GM19035 (cell line): ENCODE data around the gene SLC6A7.
"Not testable (repeated sequence)": the region's sequence is repeated elsewhere in the genome, so short reads cannot be mapped to it uniquely, and the experiment has no call there.

Source experiments
- ATAC-seq: cut with Tn5 transposase; IDR thresholded peaks from one replicate; pipeline ENCODE4 v1.9.1; 2021; ENCODE audit not compliant: unreplicated experiment

Gene SLC6A7

DNA sequence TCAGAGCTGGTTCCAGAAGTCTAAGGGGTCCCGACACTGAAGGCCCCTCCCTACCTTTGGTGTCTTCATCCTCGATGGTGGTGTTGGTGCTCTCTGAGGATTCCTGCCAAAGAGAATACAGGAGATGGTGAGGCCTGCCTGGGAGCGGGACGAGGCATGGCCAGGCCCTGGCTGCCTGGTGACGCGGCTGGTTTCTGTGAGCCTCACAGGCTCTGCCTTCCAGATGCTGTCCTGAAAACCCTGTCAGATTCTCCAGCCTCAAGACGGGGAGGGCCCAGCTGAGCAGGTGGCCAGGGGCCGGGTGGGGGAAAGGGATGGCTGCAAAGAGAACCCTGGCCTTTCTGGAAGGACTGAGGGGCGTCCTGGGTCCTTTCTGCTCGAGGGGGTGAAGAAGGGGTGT lies 48.8 kb downstream of the SLC6A7 start:
- ATAC-seq = no peak

- no peak for ATAC-seq
These were observed 49.4 kb downstream of the SLC6A7 start for GRCh38 chr5:150239099-150239793.

DNA sequence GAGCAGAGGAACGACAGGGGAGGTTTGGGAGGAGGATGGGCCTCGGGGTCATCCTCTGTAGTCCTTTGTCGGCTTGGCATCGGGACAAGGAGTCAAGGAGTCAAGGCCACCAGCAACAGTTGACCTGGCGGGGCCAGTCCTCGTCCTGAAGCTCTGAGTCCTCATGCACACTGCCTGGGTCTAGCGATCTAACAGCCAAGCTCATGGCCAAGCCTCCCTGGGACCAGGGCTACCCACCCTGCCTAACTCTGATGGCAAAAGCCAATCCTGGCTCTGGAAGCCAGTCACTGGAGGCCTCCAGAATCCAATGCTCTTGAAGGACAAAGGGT lies 49.9 kb downstream of the SLC6A7 start:
- ATAC-seq = no peak

DNA sequence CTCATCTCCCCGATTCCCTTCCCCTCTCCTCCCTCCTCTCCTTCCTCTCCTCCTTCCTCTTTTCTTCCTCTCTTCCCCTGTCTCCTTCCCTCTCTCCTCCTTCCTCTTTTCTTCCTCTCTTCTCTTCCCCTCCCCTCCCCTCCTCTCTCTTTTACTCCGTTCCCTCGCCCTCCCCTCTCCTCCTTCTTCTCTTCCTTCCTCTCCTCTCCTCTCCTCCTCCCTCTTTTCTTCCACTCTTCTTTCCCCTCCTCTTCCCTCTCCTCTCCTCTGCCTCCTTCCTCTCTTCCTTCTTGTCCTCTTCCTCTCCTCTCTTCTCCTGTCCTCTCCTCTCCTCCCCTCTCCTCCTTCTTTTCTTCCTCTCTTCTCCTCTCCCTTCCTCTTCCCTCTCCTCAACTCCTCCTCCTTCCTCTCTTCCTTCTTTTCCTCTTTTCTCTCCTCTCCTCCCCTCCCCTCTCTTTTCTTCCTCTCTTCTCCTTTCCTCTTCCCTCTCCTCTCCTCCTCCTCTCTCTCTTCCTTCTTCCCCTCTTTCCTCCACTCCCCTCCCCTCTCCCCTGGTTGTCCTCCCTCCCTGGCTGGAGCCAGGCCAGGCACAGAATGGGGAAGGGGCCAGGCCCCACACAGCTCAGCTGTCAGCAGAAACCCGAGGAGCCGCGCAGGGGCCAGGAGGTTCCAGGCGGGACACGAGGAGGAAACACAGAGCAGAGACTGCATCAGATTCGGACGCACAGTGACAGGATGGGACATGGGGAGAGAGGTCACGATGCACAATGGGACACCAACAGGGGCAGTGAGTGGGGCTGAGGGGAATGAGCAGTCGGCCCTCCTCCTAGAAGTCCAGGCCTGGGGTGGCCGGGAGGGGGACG lies 51.7 kb downstream of the SLC6A7 start:
- ATAC-seq = no peak

DNA sequence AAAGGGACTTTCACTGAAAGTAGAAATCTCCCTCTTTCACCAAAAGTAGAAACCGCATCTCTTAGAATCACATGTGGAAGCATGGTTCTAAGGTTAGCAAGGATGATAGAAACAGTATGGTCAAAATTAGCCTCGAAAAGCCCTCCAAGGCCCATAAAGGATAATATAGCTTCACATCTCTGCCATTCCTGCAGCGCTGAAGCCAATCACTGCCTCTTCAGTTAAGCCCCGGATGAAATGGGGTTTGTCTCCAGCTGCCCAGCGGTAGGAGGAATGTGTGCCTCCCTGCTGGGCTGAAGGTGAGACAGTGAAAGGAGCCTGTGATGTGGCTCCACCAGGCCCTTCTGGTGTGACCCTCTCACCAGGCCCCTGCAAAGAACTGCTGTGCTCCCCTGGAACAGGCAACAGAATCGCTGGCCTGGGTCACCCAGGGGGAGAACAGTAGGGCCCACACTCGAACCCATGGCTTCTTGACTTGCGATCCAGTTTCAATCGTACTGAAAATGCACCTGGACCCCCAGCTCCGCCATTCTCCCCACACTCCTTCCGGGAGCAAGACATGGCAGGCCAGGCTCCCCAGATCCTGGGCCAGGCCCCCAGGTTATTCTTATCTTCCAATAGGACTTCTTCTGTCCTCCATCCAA lies 52.5 kb downstream of the SLC6A7 start:
- no peak for ATAC-seq

DNA sequence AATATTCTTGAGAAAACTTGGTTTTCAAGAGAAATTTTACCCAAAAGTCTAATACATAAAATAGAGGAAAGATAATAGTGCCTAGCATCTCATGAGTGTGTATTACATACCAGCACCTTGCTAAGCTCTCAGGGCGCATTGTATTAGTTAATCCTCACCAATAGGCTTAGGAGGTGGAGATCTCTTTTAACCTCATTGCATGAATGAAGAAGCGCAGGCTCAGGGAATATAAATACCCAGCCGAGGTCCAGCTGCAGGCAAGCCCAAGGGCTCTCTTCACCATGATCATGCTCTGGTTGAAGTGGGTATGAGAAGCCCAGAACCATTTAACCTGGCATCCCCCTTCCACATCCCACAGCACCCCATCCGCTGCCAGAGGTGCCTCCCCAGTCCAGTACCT lies 53.7 kb downstream of the SLC6A7 start:
- ATAC-seq = no peak

DNA sequence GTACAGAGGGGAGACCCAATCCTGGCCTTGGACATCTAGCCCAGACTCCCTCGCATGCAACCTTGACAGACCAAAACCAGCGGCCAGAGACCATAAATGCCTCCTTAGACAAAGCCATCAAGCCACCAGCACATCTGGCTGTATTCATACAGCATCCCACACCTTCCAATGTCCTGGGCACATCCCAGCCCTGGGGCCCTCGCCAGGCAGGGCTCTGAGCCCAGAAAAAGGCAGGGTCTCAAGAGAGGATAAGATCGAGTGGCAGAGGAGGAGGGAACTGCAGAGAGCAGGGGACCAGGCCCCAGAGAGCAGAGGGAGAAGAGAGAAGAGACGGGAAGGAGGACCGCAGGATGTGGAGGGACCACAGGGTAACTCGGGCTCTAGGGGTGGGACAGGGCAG lies 54.3 kb downstream of the SLC6A7 start:
- ATAC-seq = no peak

DNA sequence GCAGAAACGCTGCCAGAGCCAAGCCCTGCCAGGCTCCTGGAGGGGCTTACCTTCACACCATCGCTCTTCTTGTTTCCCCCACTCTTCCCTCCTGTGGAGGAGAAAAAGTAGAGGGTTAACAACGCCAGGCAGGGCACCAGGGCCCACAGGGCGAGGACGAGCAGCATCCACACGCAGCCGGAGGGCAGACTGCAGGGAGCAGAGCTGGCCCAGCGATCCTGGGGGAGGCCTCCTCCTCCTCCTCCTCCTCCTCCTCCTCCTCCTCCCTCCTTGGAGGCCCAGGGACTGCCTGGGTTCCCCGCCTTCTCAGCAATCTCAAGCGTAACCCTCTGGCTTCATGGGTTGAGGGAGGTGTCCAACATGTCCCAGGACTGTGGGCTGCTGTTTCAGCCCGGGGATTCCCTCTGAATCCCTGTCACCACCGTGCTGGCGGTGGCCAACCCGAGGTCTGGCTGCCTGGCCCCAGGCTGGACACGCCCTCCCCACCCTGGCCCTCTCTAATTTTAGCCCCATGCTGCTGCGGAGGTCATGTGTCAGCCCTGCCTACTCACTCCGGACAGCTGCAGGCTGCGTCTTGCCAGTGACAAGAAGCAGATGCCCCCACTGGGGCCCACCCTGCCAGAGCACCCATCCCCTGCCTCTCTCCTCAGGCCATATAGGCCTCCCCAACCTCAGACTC lies 55.4 kb downstream of the SLC6A7 start:
- no peak for ATAC-seq

- no peak for ATAC-seq
These were observed 55.9 kb downstream of the SLC6A7 start for GRCh38 chr5:150245808-150246207.

DNA sequence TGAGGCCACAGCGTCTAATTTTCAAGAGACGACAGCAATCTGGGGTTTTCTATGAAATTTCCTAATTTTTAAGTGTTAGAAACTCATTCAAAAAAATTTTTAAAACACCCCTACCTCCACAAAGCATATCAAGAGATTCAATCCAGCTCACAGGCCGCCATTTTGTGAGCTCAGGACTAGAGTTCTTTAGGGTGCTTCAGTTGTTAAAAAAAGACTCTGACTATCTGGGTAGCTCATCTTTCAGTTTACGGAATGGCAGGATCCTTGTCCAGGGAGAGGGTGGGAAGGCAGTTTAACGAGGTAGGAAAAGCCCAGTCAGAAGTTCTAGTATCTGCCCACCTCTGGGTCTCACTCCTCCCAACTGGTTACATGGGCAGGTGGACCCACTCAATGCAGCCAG lies 56.6 kb downstream of the SLC6A7 start:
- no peak for ATAC-seq

DNA sequence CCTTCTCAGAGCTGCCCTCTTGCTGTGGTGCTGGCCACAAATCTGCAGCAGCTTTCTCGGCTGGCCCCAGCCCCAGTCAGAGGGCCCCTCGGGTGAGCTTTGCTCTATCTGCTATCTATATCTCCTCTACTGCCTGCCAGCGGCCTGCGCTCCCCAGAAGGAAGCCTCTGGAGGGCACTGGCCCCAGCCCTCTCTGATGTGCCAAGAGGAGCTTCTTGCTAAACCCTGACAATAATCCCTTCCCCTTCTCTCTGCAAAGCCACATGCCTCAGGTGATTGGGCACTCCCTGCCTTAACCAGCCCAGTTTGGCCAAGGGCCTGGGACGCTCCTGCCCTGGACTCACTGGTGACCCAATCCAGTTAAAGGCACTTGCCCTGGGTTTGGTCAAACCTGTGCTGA lies 57.0 kb downstream of the SLC6A7 start:
- no peak for ATAC-seq

- no peak for ATAC-seq
These were observed 57.9 kb downstream of the SLC6A7 start for GRCh38 chr5:150247726-150248125.

DNA sequence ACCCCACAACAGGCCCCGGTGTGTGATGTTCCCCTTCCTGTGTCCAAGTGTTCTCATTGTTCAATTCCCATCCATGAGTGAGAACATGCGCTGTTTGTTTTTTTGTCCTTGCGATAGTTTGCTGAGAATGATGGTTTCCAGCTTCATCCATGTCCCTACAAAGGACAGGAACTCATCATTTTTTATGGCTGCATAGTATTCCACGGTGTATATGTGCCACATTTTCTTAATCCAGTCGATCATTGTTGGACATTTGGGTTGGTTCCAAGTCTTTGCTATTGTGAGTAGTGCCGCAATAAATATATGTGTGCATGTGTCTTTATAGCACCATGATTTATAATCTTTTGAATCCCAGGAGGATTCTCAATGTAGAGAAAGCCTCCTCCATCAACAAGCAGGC lies 58.6 kb downstream of the SLC6A7 start:
- ATAC-seq = not testable (repeated sequence)

GRCh38 chr5:150248946-150249345 lies 59.1 kb downstream of the SLC6A7 start:
- ATAC-seq = no peak

DNA sequence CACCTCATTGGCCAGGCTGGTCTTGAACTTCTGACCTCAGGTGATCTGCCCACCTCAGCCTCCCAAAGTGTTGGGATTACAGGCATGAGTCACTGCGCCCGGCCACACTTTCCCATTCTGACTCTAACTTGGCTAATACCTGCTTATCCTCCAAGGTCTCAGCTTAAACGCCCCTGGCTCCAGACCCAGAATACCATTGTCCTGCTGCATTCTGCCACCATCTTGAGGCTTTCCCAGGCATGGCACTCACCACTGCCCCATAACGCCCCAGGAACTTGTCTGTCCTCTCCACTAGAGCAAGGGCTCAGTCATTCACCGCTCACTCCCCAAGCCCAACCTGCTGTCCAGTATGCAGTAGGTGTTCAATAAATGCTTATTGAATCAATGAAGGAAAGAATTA lies 59.9 kb downstream of the SLC6A7 start:
- ATAC-seq = no peak

GRCh38 chr5:150251504-150251903 lies 61.6 kb downstream of the SLC6A7 start:
- no peak for ATAC-seq

DNA sequence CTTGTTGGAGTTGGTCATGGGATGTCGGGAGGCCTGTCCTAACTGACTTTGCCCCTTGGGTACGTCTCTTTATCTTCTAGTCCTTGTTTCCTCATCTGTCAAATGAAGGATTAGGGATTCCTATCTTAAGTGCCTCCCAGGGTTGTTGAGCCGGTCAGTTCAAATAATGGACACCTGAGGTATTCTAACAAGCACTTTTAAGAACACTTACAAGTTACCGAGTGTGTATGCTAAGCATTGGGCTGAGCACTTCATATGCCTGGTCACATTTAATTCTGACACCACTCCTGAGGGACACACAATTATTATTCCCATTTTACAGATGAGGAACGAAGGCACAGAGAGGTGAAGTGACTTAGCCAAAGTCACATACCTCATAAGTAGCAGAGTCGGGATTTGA lies 62.6 kb downstream of the SLC6A7 start:
- no peak for ATAC-seq

- no peak for ATAC-seq
These were observed 63.8 kb downstream of the SLC6A7 start for GRCh38 chr5:150253416-150254208.

GRCh38 chr5:150254363-150254762 lies 64.5 kb downstream of the SLC6A7 start:
- ATAC-seq = no peak

DNA sequence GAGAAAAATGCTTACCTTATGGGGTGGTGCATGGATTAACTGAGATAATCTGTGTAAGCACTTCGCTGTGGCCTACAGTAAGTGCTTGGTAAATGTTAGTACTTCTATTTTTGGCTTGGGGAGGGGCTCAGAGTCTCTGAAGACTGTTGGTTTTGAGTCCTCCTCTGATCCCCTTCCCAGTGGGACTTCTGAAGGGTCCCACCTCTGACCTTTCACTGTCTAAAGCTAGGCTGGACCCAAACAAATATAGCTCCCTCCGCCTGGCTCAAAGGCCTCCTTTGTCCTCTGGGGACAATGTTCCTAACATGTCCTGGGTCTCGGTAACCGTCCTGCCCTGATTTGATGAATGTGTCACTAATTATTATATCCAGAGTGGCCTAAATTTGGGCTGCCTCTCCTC lies 64.9 kb downstream of the SLC6A7 start:
- ATAC-seq = no peak
